ENCODE measurements around the gene PCLO.

GRCh38 chr7:83173664-83174063, 11.0 kb upstream of the PCLO start:
- TF ChIP-seq CTCF (IDR thresholded peaks at IDR 0.05) (no peak), ZFX (IDR thresholded peaks at IDR 0.05; ENCODE audit: borderline replicate concordance) (no peak)
